Testis (tissue), 3 donors: Measurements from ENCODE around the gene WWP2. TPM values are rescaled to one million over a fixed set of nuclear protein-coding genes. Genes with fewer than 3 reads are reported as not detected.
"Not testable (repeated sequence)": the region's sequence is repeated elsewhere in the genome, so short reads cannot be mapped to it uniquely, and the experiment has no call there.

Source experiments
- DNase-seq: peaks from one replicate; pipeline ENCODE4 v3.0.0-alpha.2; 2019
- H3K27ac ChIP-seq, 2 donors: fragments of 200-600 bp; sonication (generic); one replicate each; pipeline ENCODE4 v1.5.1; 2019
- H3K27me3 ChIP-seq: fragments of 200-600 bp; sonication (generic); one replicate; pipeline ENCODE4 v1.5.1; 2019
- H3K36me3 ChIP-seq: fragments of 200-600 bp; sonication (generic); one replicate; pipeline ENCODE4 v1.5.1; 2017; ENCODE audit warnings: low read depth; ENCODE audit errors: missing control alignments
- H3K4me1 ChIP-seq: fragments of 200-600 bp; sonication (generic); one replicate; pipeline ENCODE4 v1.5.1; 2019
- H3K4me3 ChIP-seq, 2 donors: fragments of 200-600 bp; sonication (generic); one replicate each; pipeline ENCODE4 v1.5.1; 2017 to 2019
- H3K9me3 ChIP-seq: fragments of 200-600 bp; sonication (generic); one replicate; pipeline ENCODE4 v1.5.1; 2017
- CTCF ChIP-seq, 3 experiments: fragments of 450-650 bp in 2 of 3; fragments of 200-600 bp in 1 of 3; sonication (generic) in 1 of 3; IDR thresholded peaks; one replicate each; pipeline ENCODE4 v1.5.1; 2016 to 2019; ENCODE audit warnings: antibody characterized with exemption in 3 of 3, mild to moderate bottlenecking in 2 of 3, moderate library complexity in 1 of 3
- POLR2A ChIP-seq: fragments of 450-650 bp; IDR thresholded peaks from one replicate; pipeline ENCODE4 v1.6.1; 2017; ENCODE audit warnings: antibody characterized with exemption, mild to moderate bottlenecking, moderate library complexity
- WGBS, 2 donors: methylation state at CpG; one replicate each; pipeline ENCODE4 v1.1.5; 2018; 5-methylcytosine and 5-hydroxymethylcytosine counted together
- intact Hi-C: fragments of 100-400 bp; cut with DNase I; formaldehyde crosslinking; loops from one replicate; pipeline ENCODE4 v1.15.1; 2023; ENCODE audit warnings: low total_unique reads
- polyA plus RNA-seq: library from polyadenylated mRNA; stranded (reverse); fragments of 350-450 nt; fragmentation: Illumina TruSeq; extraction: RNeasy Lipid Tissue Mini Kit (QIAGEN cat#74804); gene quantifications from one replicate; pipeline ENCODE4 v1.2.3, GENCODE V29; 2014; ENCODE audit warnings: low read depth, low replicate concordance; ENCODE audit not compliant: insufficient read depth
- total RNA-seq, 2 donors: library from RNA; depleted of rRNA; stranded (reverse); fragments of >200 nt; gene quantifications; one replicate each; pipeline ENCODE4 v1.2.3, GENCODE V29; 2016

The WWP2 gene
- total and polyA plus RNA-seq, 3 donors from 2014 or later, result 46.4 to 60.6 (median 57.6) TPM

GRCh38 chr16:69754469-69755310 is 7.4 kb upstream of the WWP2 start, which contains the start of gene NOB1:
NOB1 (minus strand) TSS chr16:69754926; CDS start chr16:69754910, 16 bp downstream.
- intact Hi-C loops, result loop anchor here (10.0 kb wide), 1 partner anchor 360 kb away; no protein-coding TSS in a partner anchor
- peak within 1 kb of the TSS; percentile 44 to 62 for H3K27ac ChIP-seq

GRCh38 chr16:69756705-69757104 is 5.4 kb upstream of the WWP2 start:
- Histone ChIP-seq H3K9me3 (no peaks in the 10 kb centered on the region), H3K4me1 (peaks cover 16% of the 10 kb centered on the region), H3K27me3 (no peaks in the 10 kb centered on the region), H3K4me3 (no peak overlapping the region), H3K27ac (no peak overlapping the region), H3K36me3 (no peaks in the 10 kb centered on the region)
- TF ChIP-seq POLR2A (no peak), CTCF (IDR thresholded peaks at IDR 0.05) (no peak)
- no peak for DNase-seq
- WGBS, 2 donors, result 82 to 91% methylated on average over 9 to 10 of the region's 10 CpGs
- intact Hi-C loops, result loop anchor here (10.0 kb wide), 1 partner anchor 362 kb away; no protein-coding TSS in a partner anchor

More at GRCh38 chr16:69754469-69755310, 7.4 kb upstream of the WWP2 start, which contains the start of gene NOB1:
- Histone ChIP-seq H3K36me3 (no peaks in the 10 kb centered on the region), H3K27me3 (no peaks in the 10 kb centered on the region), H3K4me1 (peaks cover 14% of the 10 kb centered on the region), H3K4me3 (peak within 1 kb of the TSS; percentile 74 to 97), H3K9me3 (no peaks in the 10 kb centered on the region)
- DNase-seq, result peak; percentile 97
- TF ChIP-seq CTCF (IDR thresholded peaks at IDR 0.05), result peak; percentile 93 to 100 (median 99)
- TF ChIP-seq POLR2A, result no peak
- 1 to 2% methylated on average over 11 to 37 of the region's 58 CpGs for WGBS, 2 donors

GRCh38 chr16:69757375-69757774 is 4.8 kb upstream of the WWP2 start:
- H3K9me3 ChIP-seq, H3K27me3 ChIP-seq, H3K36me3 ChIP-seq, DNase-seq, H3K27ac ChIP-seq, H3K4me3 ChIP-seq: not testable (repeated sequence)
- WGBS, 2 donors, result 63 to 80% methylated on average over 13 of the region's 13 CpGs
- intact Hi-C loops, result loop anchor here (10.0 kb wide), 1 partner anchor 363 kb away; no protein-coding TSS in a partner anchor
- H3K4me1 ChIP-seq, result peaks cover 18% of the 10 kb centered on the region

- no peak for DNase-seq
- Histone ChIP-seq H3K4me3 (peak overlapping the region; percentile 79 to 85), H3K27ac (peak overlapping the region; percentile 80 to 91), H3K36me3 (no peaks in the 10 kb centered on the region), H3K27me3 (no peaks in the 10 kb centered on the region), H3K4me1 (peaks cover 11% of the 10 kb centered on the region), H3K9me3 (no peaks in the 10 kb centered on the region)
- intact Hi-C loops, result no loop called here
- no peak for TF ChIP-seq CTCF (IDR thresholded peaks at IDR 0.05)
- no peak for TF ChIP-seq POLR2A
- 4 to 5% methylated on average over 14 of the region's 14 CpGs for WGBS, 2 donors
Measured at GRCh38 chr16:69762814-69763598, 874 bp downstream of the WWP2 start.

GRCh38 chr16:69763599-69763942 is 1.4 kb downstream of the WWP2 start:
- no peak overlapping the region for H3K4me3 ChIP-seq
- no peak for DNase-seq
- H3K27ac ChIP-seq, result peak overlapping the region in 1 of 2 donors; percentile 91
- no peaks in the 10 kb centered on the region for H3K27me3 ChIP-seq
- TF ChIP-seq POLR2A, result no peak
- TF ChIP-seq CTCF (IDR thresholded peaks at IDR 0.05), result no peak
- no peaks in the 10 kb centered on the region for H3K9me3 ChIP-seq
- 31 to 45% methylated on average over 5 of the region's 5 CpGs for WGBS, 2 donors
- peaks cover 11% of the 10 kb centered on the region for H3K4me1 ChIP-seq
- intact Hi-C loops, result no loop called here
- no peaks in the 10 kb centered on the region for H3K36me3 ChIP-seq
